H1 (cell line): ENCODE data around the gene ACTG1. TPM values are rescaled to one million over a fixed set of nuclear protein-coding genes. Genes with fewer than 3 reads are reported as not detected.

ENCODE experiments used
- BACH1 ChIP-seq: IDR thresholded peaks from 2 replicates; pipeline ENCODE4 v1.6.1; 2012; ENCODE audit warnings: low read length, improper control_type of control experiment
- BRCA1 ChIP-seq: IDR thresholded peaks from 2 replicates; pipeline ENCODE4 v1.6.1; 2012; ENCODE audit warnings: low read depth, low read length, improper control_type of control experiment
- CBX8 ChIP-seq: fragments of 300-800, 300-1000 bp; sonication (generic); IDR thresholded peaks from 2 replicates; pipeline ENCODE4 v1.7.1; 2016; ENCODE audit warnings: low read depth, low read length, borderline replicate concordance
- CHD2 ChIP-seq: IDR thresholded peaks from 2 replicates; pipeline ENCODE4 v1.6.1; 2012; ENCODE audit warnings: low read length, improper control_type of control experiment
- GABPA ChIP-seq: IDR thresholded peaks from 2 replicates; pipeline ENCODE4 v1.6.1; 2011; ENCODE audit warnings: mild to moderate bottlenecking, low read length, moderate library complexity, borderline replicate concordance; ENCODE audit not compliant: insufficient read depth
- GTF2F1 ChIP-seq: IDR thresholded peaks from 2 replicates; pipeline ENCODE4 v1.6.1; 2012; ENCODE audit warnings: low read depth, low read length, improper control_type of control experiment, borderline replicate concordance
- JUND ChIP-seq: IDR thresholded peaks from 2 replicates; pipeline ENCODE4 v1.6.1; 2011; ENCODE audit warnings: mild to moderate bottlenecking, improper control_type of control experiment, low read length
- KDM5A ChIP-seq: fragments of 200-600 bp; IDR thresholded peaks from 2 replicates; pipeline ENCODE4 v1.7.1; 2012; ENCODE audit warnings: mild to moderate bottlenecking, low read length, inconsistent platforms, mixed read lengths
- NRF1 ChIP-seq: IDR thresholded peaks from 2 replicates; pipeline ENCODE4 v1.6.1; 2011; ENCODE audit warnings: mild to moderate bottlenecking, low read depth, low read length, improper control_type of control experiment
- SP4 ChIP-seq: IDR thresholded peaks from 2 replicates; pipeline ENCODE4 v1.6.1; 2012; ENCODE audit warnings: low read length, inconsistent platforms
- TAF7 ChIP-seq: optimal IDR thresholded peaks from 2 replicates; pipeline ENCODE3; 2011; ENCODE audit warnings: low read depth, mild to moderate bottlenecking, inconsistent platforms, low read length, moderate library complexity, borderline replicate concordance
- ZNF274 ChIP-seq: IDR thresholded peaks from 2 replicates; pipeline ENCODE4 v1.7.0; 2012; ENCODE audit warnings: low read length, borderline replicate concordance; ENCODE audit errors: extremely low read depth
- polyA plus RNA-seq, 7 experiments: library from polyadenylated mRNA; depleted of rRNA in 3 of 7; stranded (reverse) in 5 of 7; unstranded in 2 of 7; fragments of >200 nt in 5 of 7; fragments of 200-250 nt in 2 of 7; gene quantifications; 1 replicate in 5 of 7; 2 replicates in 1 of 7; 4 replicates in 1 of 7; pipeline versions ENCODE4 v1.2.1 to v1.2.3, GENCODE V29; 2011 to 2013; ENCODE audit warnings: missing spikeins in 2 of 7, mixed read lengths in 2 of 7
- total RNA-seq: library from RNA; stranded (reverse); fragmentation: NEBNext Ultra II Directional; extraction: Animal tissue kit (Norgen Biotek cat#: 25700); gene quantifications from 2 replicates; pipeline ENCODE4 v1.2.1, GENCODE V29; 2021

ACTG1 gene
- total and polyA plus RNA-seq, 2 of the 8 experiments (the other 6 are each of a cell fraction or from before 2014, with no cell fraction given), result 3,535 to 5,010 TPM

- TF ChIP-seq ZNF274 (no peak), NRF1 (no peak), TAF7 (no peak), BRCA1 (no peak), SP4 (no peak), BACH1 (no peak), CHD2 (no peak), KDM5A (no peak), CBX8 (no peak), GABPA (no peak), JUND (no peak), GTF2F1 (no peak)
Measured at GRCh38 chr17:81479175-81480071, 33.2 kb downstream of the ACTG1 start (continued).
